ENCODE data around the gene MYH10.

DNA sequence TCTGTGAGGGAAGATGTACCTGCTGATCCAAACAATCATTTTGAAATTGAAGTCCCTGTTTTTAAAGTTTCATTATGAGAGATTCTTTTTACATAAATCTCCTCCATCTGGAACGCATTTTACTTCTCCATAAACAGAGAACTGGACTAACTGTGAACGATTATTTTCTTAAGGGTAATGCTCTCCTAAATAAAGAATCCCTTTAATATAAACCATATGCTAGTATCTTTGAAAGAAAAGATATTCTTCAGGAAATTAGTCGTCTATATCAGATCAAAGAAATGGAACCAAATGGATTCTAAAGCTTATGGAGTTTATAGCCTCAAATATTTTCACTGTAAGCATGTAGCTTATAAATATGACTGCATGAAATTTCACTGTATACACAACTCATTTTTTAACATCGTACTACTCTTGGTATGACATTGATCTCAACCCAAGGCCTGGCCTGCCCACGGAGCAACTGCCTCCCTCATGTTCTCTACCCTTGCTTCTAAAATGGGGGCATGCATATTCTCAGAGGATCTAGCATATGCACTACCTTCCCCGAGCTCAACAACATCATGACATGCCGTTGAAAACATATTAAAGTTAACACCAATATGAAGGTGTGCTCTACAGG, 66.4 kb downstream of the MYH10 start:
- no peak for TF ChIP-seq POLR2AphosphoS5 (IDR thresholded peaks at IDR 0.05)
- TF ChIP-seq POLR2A (IDR thresholded peaks at IDR 0.05) = no peak
